ENCODE data around the gene SLC3A2.

Gene SLC3A2

DNA sequence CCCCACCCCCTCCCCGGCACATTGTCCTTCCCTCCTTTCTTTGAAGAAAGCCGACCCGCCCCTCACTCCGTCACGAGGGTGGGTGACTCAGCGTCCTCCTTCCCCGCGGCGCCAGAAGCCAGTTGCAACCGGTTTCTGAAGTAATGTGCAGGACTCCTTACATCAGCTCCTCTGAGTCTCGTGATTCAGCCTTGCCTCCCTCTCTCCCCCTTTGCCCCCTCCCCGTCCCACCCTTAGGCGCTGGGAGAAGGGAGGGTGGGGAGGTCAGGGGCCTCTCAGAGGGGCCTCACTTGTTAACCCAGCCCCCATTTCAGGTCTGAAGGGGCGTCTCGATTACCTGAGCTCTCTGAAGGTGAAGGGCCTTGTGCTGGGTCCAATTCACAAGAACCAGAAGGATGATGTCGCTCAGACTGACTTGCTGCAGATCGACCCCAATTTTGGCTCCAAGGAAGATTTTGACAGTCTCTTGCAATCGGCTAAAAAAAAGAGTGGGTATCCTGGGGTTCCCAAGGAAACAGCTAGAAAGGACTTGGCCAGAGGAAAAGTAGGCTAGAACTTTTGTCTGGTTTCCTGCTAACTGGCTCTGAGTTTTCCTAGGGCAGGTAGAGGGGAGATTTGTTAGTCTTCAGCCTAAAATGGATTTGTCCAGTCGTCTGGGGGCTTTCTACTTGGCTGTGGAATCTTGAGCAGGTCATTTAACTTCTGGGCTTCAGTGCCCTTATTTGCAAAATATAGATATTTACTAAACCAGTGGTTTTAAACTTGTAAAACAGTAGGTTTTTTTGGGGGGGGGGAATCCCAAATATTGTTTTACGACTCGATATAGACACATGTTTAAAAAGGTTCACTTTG is 1.1 kb downstream of the SLC3A2 start:
- DNase-seq: peak; percentile 98

GRCh38 chr11:62882431-62882749 is 1.7 kb downstream of the SLC3A2 start:
- no peak for DNase-seq

GRCh38 chr11:62882788-62883501 is 2.2 kb downstream of the SLC3A2 start:
- no peak for DNase-seq

DNA sequence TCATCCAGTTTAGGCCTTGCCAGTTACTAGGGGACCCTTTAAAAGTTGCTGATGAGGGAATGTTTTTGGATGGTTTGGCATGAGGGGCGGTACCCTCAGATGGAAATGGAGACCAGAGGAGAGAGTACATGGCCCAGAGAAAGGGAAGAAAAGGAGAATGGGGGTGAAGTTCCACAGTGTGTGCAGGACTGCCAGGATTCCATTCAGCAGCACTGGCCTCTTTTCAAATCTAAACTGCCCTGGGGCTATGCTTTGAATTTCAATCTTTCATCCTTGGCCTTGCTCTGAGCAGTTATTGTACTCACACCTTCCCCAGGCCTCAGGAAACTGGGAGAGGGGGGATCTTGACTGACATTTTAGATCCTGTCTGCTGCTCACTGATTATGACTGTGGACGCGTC is 3.0 kb downstream of the SLC3A2 start:
- DNase-seq: no peak

DNA sequence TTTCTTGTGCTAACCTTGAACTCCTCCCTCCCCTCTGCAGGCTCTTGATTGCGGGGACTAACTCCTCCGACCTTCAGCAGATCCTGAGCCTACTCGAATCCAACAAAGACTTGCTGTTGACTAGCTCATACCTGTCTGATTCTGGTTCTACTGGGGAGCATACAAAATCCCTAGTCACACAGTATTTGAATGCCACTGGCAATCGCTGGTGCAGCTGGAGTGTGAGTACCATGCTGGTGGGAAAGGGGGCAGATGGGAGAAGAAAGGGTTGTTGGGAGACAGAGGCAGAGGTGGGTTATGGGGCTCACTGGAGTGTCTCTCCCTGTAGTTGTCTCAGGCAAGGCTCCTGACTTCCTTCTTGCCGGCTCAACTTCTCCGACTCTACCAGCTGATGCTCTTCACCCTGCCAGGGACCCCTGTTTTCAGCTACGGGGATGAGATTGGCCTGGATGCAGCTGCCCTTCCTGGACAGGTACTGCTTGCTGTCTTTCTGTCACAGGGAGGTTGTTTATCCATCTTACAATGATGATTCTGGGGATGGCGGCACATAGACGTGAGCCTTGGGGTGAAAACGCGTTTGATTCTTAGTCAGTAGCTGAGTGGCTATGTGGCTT is 4.5 kb downstream of the SLC3A2 start:
- DNase-seq: no peak

DNA sequence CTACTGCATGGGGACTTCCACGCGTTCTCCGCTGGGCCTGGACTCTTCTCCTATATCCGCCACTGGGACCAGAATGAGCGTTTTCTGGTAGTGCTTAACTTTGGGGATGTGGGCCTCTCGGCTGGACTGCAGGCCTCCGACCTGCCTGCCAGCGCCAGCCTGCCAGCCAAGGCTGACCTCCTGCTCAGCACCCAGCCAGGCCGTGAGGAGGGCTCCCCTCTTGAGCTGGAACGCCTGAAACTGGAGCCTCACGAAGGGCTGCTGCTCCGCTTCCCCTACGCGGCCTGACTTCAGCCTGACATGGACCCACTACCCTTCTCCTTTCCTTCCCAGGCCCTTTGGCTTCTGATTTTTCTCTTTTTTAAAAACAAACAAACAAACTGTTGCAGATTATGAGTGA is 7.7 kb downstream of the SLC3A2 start:
- no peak for DNase-seq

GRCh38 chr11:62889126-62889483 is 8.4 kb downstream of the SLC3A2 start:
- DNase-seq: no peak

GRCh38 chr11:62889484-62890437 is 9.1 kb downstream of the SLC3A2 start:
- no peak for DNase-seq

GRCh38 chr11:62892077-62892922 is 11.6 kb downstream of the SLC3A2 start:
- no peak for DNase-seq

DNA sequence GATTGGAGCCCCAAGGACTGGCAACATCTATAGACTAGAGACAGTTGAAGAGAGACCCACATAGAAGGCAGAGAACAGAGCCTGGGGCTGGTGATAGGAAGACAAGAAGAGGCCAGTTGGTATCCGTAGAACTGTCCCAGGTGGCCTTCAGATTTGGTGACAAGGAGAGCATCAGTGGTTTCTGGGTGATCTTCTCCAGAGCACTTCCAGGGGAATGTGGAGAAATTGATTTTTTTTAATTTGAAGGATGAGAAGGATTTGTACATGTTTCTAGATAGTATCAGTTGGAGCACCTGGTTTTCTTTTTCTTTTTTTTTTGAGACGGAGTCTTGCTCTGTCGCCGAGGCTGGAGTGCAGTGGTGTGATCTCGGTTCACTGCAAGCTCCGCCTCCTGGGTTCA is 14.8 kb downstream of the SLC3A2 start:
- no peak for DNase-seq

GRCh38 chr11:62896049-62896448 is 15.4 kb downstream of the SLC3A2 start:
- no peak for DNase-seq

- no peak for DNase-seq
These were observed 16.6 kb downstream of the SLC3A2 start for GRCh38 chr11:62897311-62897710.

DNA sequence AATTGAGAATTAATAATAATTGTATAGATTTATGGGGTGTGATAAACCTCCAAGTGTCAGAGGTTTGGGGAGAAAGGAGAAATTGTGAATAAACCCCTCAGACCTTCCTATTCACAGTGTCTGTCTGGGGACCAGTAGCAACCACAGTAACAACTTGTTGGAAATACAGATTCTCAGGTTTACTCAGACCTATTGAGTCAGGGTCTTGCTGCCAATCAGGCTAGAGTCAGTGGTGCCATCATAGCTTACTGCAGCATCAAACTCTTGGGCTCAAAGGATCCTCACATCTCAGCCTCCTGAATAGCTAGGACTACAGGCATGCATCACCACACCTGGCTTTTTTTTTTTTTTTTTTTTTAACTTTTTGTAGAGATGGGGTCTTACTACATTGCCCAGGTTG is 17.3 kb downstream of the SLC3A2 start:
- no peak for DNase-seq

- DNase-seq: no peak
These were observed 22.2 kb downstream of the SLC3A2 start for GRCh38 chr11:62902932-62903331.

DNA sequence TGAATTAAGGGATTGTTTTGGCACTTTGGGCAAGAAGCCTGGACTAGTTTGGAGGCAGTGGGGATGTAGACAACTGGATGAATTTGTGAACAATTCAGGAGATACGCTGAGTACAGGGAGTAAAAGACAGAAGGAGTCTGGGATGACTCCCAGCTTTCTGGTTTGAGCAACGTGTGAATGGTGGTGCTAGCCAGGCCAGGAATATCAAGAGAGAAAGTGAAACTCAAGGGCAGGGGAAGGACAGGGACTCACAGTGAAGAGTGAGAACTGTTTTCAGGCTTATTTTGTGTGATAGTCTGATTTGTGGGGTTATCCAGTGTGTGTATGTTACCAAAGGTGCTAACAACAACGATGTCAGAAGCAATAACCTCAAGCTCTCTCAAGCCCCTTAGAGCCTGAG is 24.6 kb downstream of the SLC3A2 start:
- no peak for DNase-seq

- DNase-seq: peak; percentile 71
These were observed 25.3 kb downstream of the SLC3A2 start for GRCh38 chr11:62905927-62906531.

GRCh38 chr11:62908468-62909072 is 27.9 kb downstream of the SLC3A2 start:
- DNase-seq: no peak

DNA sequence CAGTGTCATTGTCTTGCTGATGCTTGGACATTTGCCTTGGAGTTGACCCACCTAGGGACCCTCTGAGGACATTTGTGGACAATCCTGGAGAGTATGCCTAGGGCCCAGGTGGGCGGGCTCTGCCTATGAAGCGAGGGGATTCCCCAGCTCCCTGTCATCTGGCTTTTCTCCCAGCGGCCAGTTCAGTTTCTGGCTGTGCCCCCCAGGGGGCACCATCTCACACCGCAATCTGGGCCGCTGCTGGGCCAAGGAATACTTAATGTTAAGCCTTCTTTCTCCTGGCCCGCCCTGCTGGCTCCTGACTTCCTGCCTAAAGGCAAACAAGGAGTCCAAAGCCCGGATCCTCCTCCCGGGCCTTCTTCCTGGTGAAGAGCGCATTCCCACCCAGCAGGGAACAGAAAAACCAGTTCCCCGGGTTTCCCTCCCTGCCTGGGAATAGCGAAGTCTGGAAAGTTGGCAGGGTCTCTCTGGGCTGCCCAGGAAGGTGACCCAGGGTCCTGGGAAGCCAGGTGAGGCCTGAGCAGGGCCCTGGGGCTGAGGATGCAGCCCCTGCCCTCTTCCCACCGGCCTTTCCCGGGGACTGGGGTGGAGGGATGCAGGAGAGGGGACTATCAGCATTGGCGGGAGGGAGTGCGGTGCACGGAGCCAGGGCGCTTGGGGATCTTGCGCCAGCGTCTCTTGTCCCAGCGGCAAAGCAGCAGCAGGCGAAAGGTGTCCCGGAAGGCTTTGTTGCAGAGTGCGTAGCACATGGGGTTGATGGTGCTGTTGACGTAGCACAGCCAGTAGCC is 28.6 kb downstream of the SLC3A2 start:
- DNase-seq: peak; percentile 73

GRCh38 chr11:62910141-62910882 is 29.6 kb downstream of the SLC3A2 start:
- DNase-seq: no peak
